ENCODE results near the gene C1QTNF5.

C1QTNF5 gene

DNA sequence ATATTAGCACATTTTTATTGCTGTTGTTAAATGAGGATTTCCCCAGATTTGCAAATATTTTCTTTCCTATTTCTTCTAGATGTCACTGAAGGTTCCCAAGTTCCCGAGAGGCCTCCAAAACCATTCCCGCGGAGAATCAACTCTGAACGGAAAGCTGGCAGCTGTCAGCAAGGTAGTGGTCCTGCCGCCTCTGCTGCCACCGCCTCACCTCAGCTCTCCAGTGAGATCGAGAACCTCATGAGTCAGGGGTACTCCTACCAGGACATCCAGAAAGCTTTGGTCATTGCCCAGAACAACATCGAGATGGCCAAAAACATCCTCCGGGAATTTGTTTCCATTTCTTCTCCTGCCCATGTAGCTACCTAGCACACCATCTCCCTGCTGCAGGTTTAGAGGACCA is 41.3 kb downstream of the C1QTNF5 start:
- TF ChIP-seq CTCF (IDR thresholded peaks at IDR 0.05; ENCODE audit: insufficient read depth, low read depth, low read length, missing control alignments): no peak
- DNase-seq (ENCODE audit: low read depth): no peak
- no peak overlapping the region for H3K4me3 ChIP-seq (ENCODE audit: low read depth, low read length)

GRCh38 chr11:119298726-119299125 is 42.0 kb downstream of the C1QTNF5 start:
- TF ChIP-seq CTCF (IDR thresholded peaks at IDR 0.05; ENCODE audit: insufficient read depth, low read depth, low read length, missing control alignments): no peak
- no peak for DNase-seq (ENCODE audit: low read depth)
- no peak overlapping the region for H3K4me3 ChIP-seq (ENCODE audit: low read depth, low read length)

GRCh38 chr11:119297938-119298337 is 42.7 kb downstream of the C1QTNF5 start:
- no peak overlapping the region for H3K4me3 ChIP-seq (ENCODE audit: low read depth, low read length)
- DNase-seq (ENCODE audit: low read depth): no peak
- TF ChIP-seq CTCF (IDR thresholded peaks at IDR 0.05; ENCODE audit: insufficient read depth, low read depth, low read length, missing control alignments): no peak

GRCh38 chr11:119295178-119295577 is 45.5 kb downstream of the C1QTNF5 start:
- no peak for DNase-seq (ENCODE audit: low read depth)
- no peak overlapping the region for H3K4me3 ChIP-seq (ENCODE audit: low read depth, low read length)
- TF ChIP-seq CTCF (IDR thresholded peaks at IDR 0.05; ENCODE audit: insufficient read depth, low read depth, low read length, missing control alignments): no peak

GRCh38 chr11:119293461-119293860 is 47.2 kb downstream of the C1QTNF5 start:
- no peak overlapping the region for H3K4me3 ChIP-seq (ENCODE audit: low read depth, low read length)
- no peak for DNase-seq (ENCODE audit: low read depth)
- TF ChIP-seq CTCF (IDR thresholded peaks at IDR 0.05; ENCODE audit: insufficient read depth, low read depth, low read length, missing control alignments): no peak

- H3K4me3 ChIP-seq (ENCODE audit: low read depth, low read length): no peak overlapping the region
- DNase-seq (ENCODE audit: low read depth): no peak
- no peak for TF ChIP-seq CTCF (IDR thresholded peaks at IDR 0.05; ENCODE audit: insufficient read depth, low read depth, low read length, missing control alignments)
Measured at GRCh38 chr11:119290894-119291497, 49.7 kb downstream of the C1QTNF5 start.

Measured in GM12865 (cell line).